HAP-1 (cell line): ENCODE data around the gene SLC22A16.
"Not testable (repeated sequence)": the region's sequence is repeated elsewhere in the genome, so short reads cannot be mapped to it uniquely, and the experiment has no call there.

Experiments
- DNase-seq, 2 experiments: peaks; one replicate each; pipeline ENCODE4 v3.0.0-alpha.2; 2016 to 2020; ENCODE audit warnings: low spot score in 2 of 2
- H3K27me3 ChIP-seq: fragments of 250-450 bp; sonication (Bioruptor Pico); 2 replicates; pipeline ENCODE4 v1.5.1; 2020; ENCODE audit warnings: low read depth, mild to moderate bottlenecking, moderate library complexity
- H3K36me3 ChIP-seq: fragments of 250-450 bp; sonication (Bioruptor Pico); replicated peaks from 2 replicates; pipeline ENCODE4 v1.5.1; 2020; ENCODE audit warnings: mild to moderate bottlenecking
- H3K4me1 ChIP-seq: fragments of 250-450 bp; sonication (Bioruptor Pico); 2 replicates; pipeline ENCODE4 v1.5.1; 2020; ENCODE audit warnings: mild to moderate bottlenecking
- H3K4me3 ChIP-seq: fragments of 250-450 bp; sonication (Bioruptor Pico); 2 replicates; pipeline ENCODE4 v1.5.1; 2020; ENCODE audit warnings: mild to moderate bottlenecking, moderate library complexity
- H3K9me3 ChIP-seq: fragments of 250-450 bp; sonication (Bioruptor Pico); 2 replicates; pipeline ENCODE4 v1.5.1; 2020; ENCODE audit warnings: mild to moderate bottlenecking, moderate library complexity
- in situ Hi-C: fragments of 300-500 bp; cut with MboI; formaldehyde crosslinking; loops from 3 replicates; pipeline ENCODE4 v1.14.3; 2020; ENCODE audit warnings: low sequenced_read_pairs, inconsistent platforms, mixed read lengths

The SLC22A16 gene

GRCh38 chr6:110509617-110510241 lies 33.3 kb upstream of the SLC22A16 start:
- Histone ChIP-seq H3K9me3 (peaks cover 5% of the 10 kb centered on the region; the same call in 1 of the 2 replicates), H3K27me3 (no peaks in the 10 kb centered on the region), H3K4me3 (no peak overlapping the region), H3K4me1 (peaks cover 9% of the 10 kb centered on the region; the same call in 1 of the 2 replicates), H3K36me3 (no peaks in the 10 kb centered on the region)
- in situ Hi-C loops, result no loop called here
- DNase-seq, result no peak

- H3K9me3 ChIP-seq, H3K27me3 ChIP-seq, in situ Hi-C loops, H3K4me1 ChIP-seq, H3K36me3 ChIP-seq, DNase-seq, H3K4me3 ChIP-seq: not testable (repeated sequence)
Observed at GRCh38 chr6:110504891-110505290, 28.5 kb upstream of the SLC22A16 start.

- no peak for DNase-seq
- no peaks in the 10 kb centered on the region for H3K9me3 ChIP-seq
- peaks cover 13% of the 10 kb centered on the region for H3K4me1 ChIP-seq
- no peaks in the 10 kb centered on the region for H3K36me3 ChIP-seq
- H3K4me3 ChIP-seq, result no peak overlapping the region
- no peaks in the 10 kb centered on the region for H3K27me3 ChIP-seq
- in situ Hi-C loops, result no loop called here
Observed at GRCh38 chr6:110495949-110496348, 19.5 kb upstream of the SLC22A16 start.

GRCh38 chr6:110493253-110493800 lies 16.9 kb upstream of the SLC22A16 start:
- Histone ChIP-seq H3K9me3 (no peaks in the 10 kb centered on the region), H3K27me3 (no peaks in the 10 kb centered on the region), H3K4me3 (no peak overlapping the region), H3K36me3 (no peaks in the 10 kb centered on the region), H3K4me1 (peaks cover 14% of the 10 kb centered on the region)
- no peak for DNase-seq
- in situ Hi-C loops, result no loop called here

- Histone ChIP-seq H3K36me3 (no peaks in the 10 kb centered on the region), H3K9me3 (no peaks in the 10 kb centered on the region), H3K4me1 (peaks cover 14% of the 10 kb centered on the region), H3K27me3 (no peaks in the 10 kb centered on the region), H3K4me3 (no peak overlapping the region)
- no peak for DNase-seq
- in situ Hi-C loops, result no loop called here
Observed at GRCh38 chr6:110492584-110492983, 16.2 kb upstream of the SLC22A16 start.

- peaks cover 14% of the 10 kb centered on the region for H3K4me1 ChIP-seq
- no peaks in the 10 kb centered on the region for H3K9me3 ChIP-seq
- DNase-seq, result peak; percentile 11 to 39
- H3K36me3 ChIP-seq, result no peaks in the 10 kb centered on the region
- in situ Hi-C loops, result no loop called here
- H3K27me3 ChIP-seq, result no peaks in the 10 kb centered on the region
- no peak overlapping the region for H3K4me3 ChIP-seq
Observed at GRCh38 chr6:110491644-110492317, 15.4 kb upstream of the SLC22A16 start.

- H3K9me3 ChIP-seq, result no peaks in the 10 kb centered on the region
Observed at GRCh38 chr6:110491299-110491643, 14.9 kb upstream of the SLC22A16 start.

GRCh38 chr6:110490110-110490509 lies 13.7 kb upstream of the SLC22A16 start:
- in situ Hi-C loops, result no loop called here
- Histone ChIP-seq H3K9me3 (no peaks in the 10 kb centered on the region), H3K4me3 (no peak overlapping the region), H3K4me1 (peaks cover 14% of the 10 kb centered on the region), H3K27me3 (no peaks in the 10 kb centered on the region), H3K36me3 (no peaks in the 10 kb centered on the region)
- DNase-seq, result no peak

More at GRCh38 chr6:110491299-110491643, 14.9 kb upstream of the SLC22A16 start:
- in situ Hi-C loops, result no loop called here
- Histone ChIP-seq H3K36me3 (no peaks in the 10 kb centered on the region), H3K27me3 (no peaks in the 10 kb centered on the region), H3K4me1 (peaks cover 14% of the 10 kb centered on the region), H3K4me3 (no peak overlapping the region)
- no peak for DNase-seq

GRCh38 chr6:110488606-110489190 lies 12.3 kb upstream of the SLC22A16 start:
- no peaks in the 10 kb centered on the region for H3K36me3 ChIP-seq
- in situ Hi-C loops, result no loop called here
- no peaks in the 10 kb centered on the region for H3K27me3 ChIP-seq
- DNase-seq, result no peak
- no peaks in the 10 kb centered on the region for H3K9me3 ChIP-seq
- H3K4me1 ChIP-seq, result peaks cover 14% of the 10 kb centered on the region
- no peak overlapping the region for H3K4me3 ChIP-seq

GRCh38 chr6:110487968-110488381 lies 11.6 kb upstream of the SLC22A16 start:
- DNase-seq, H3K4me3 ChIP-seq, H3K27me3 ChIP-seq, H3K9me3 ChIP-seq, H3K36me3 ChIP-seq, in situ Hi-C loops: not testable (repeated sequence)
- H3K4me1 ChIP-seq, result peaks cover 14% of the 10 kb centered on the region

- H3K36me3 ChIP-seq, result no peaks in the 10 kb centered on the region
- H3K27me3 ChIP-seq, result no peaks in the 10 kb centered on the region
- H3K4me3 ChIP-seq, result no peak overlapping the region
- DNase-seq, result no peak
- in situ Hi-C loops, result no loop called here
- no peaks in the 10 kb centered on the region for H3K9me3 ChIP-seq
- peaks cover 9% of the 10 kb centered on the region for H3K4me1 ChIP-seq
Observed at GRCh38 chr6:110486756-110487155, 10.3 kb upstream of the SLC22A16 start.

- Histone ChIP-seq H3K27me3 (no peaks in the 10 kb centered on the region), H3K4me3 (no peak overlapping the region), H3K9me3 (no peaks in the 10 kb centered on the region), H3K4me1 (no peaks in the 10 kb centered on the region), H3K36me3 (no peaks in the 10 kb centered on the region)
- no peak for DNase-seq
- in situ Hi-C loops, result no loop called here
Observed at GRCh38 chr6:110485491-110485890, 9.1 kb upstream of the SLC22A16 start.

- no peaks in the 10 kb centered on the region for H3K4me1 ChIP-seq
- no peaks in the 10 kb centered on the region for H3K36me3 ChIP-seq
- DNase-seq, result no peak
- H3K4me3 ChIP-seq, result no peak overlapping the region
- no peaks in the 10 kb centered on the region for H3K27me3 ChIP-seq
- H3K9me3 ChIP-seq, result no peaks in the 10 kb centered on the region
- in situ Hi-C loops, result no loop called here
Observed at GRCh38 chr6:110484321-110484720, 7.9 kb upstream of the SLC22A16 start.

GRCh38 chr6:110482774-110483400 lies 6.5 kb upstream of the SLC22A16 start:
- no peak overlapping the region for H3K4me3 ChIP-seq
- H3K4me1 ChIP-seq, result no peaks in the 10 kb centered on the region
- DNase-seq, result no peak
- no peaks in the 10 kb centered on the region for H3K27me3 ChIP-seq
- in situ Hi-C loops, result no loop called here
- H3K36me3 ChIP-seq, result no peaks in the 10 kb centered on the region
- no peaks in the 10 kb centered on the region for H3K9me3 ChIP-seq
